ENCODE measurements around the gene RAD51B. TPM values are rescaled to one million over a fixed set of nuclear protein-coding genes. Genes with fewer than 3 reads are reported as not detected.

Gene RAD51B
- total RNA-seq, 1 experiment from 2014 or later: 23.3 TPM

- no peaks in the 10 kb centered on the region for H3K27me3 ChIP-seq (replicated peaks; ENCODE audit: insufficient read depth, low read depth, low read length, poor library complexity)
- CTCF ChIA-PET: no interaction called here
These were observed 888.8 kb downstream of the RAD51B start for GRCh38 chr14:68708343-68708742.

GRCh38 chr14:68709007-68709406 lies 889.4 kb downstream of the RAD51B start:
- CTCF ChIA-PET: interaction anchor here (0.6 kb wide), 1 partner anchor 228 kb away, joined by 4 read pairs; no protein-coding TSS in a partner anchor
- BruUV-seq (replicated peaks): no TSS peak
- POLR2A ChIA-PET (ENCODE audit: low non-redundant PET): no interaction called here
- DNase-seq (ENCODE audit: low spot score): no peak
- no peaks in the 10 kb centered on the region for H3K27me3 ChIP-seq (replicated peaks; ENCODE audit: insufficient read depth, low read depth, low read length, poor library complexity)
- no peak for TF ChIP-seq CTCF (conservative IDR thresholded peaks at IDR 0.05; ENCODE audit: low read depth, low read length)
- no peak for TF ChIP-seq EZH2 (IDR thresholded peaks at IDR 0.05; ENCODE audit: borderline replicate concordance, low read depth, low read length, poor library complexity, severe bottlenecking)
- H3K4me1 ChIP-seq (ENCODE audit: insufficient read depth, low read length, poor library complexity, severe bottlenecking): peaks cover 8% of the 10 kb centered on the region
- H3K9me3 ChIP-seq (ENCODE audit: low read depth, low read length, poor library complexity, severe bottlenecking): no peaks in the 10 kb centered on the region
- H3K36me3 ChIP-seq (ENCODE audit: insufficient read depth, low read length, poor library complexity, severe bottlenecking): no peaks in the 10 kb centered on the region
- no peak overlapping the region for H3K4me3 ChIP-seq (ENCODE audit: low read depth, low read length, poor library complexity, severe bottlenecking)
- intact Hi-C loops (cut with micrococcal nuclease; ENCODE audit: unreplicated experiment): no loop called here
- no peak overlapping the region for H3K27ac ChIP-seq (ENCODE audit: low read depth, low read length, poor library complexity, severe bottlenecking)

More at GRCh38 chr14:68708343-68708742, 888.8 kb downstream of the RAD51B start:
- no peak overlapping the region for H3K27ac ChIP-seq (ENCODE audit: low read depth, low read length, poor library complexity, severe bottlenecking)
- H3K9me3 ChIP-seq (ENCODE audit: low read depth, low read length, poor library complexity, severe bottlenecking): no peaks in the 10 kb centered on the region
- TF ChIP-seq CTCF (conservative IDR thresholded peaks at IDR 0.05; ENCODE audit: low read depth, low read length) (no peak), EZH2 (IDR thresholded peaks at IDR 0.05; ENCODE audit: borderline replicate concordance, low read depth, low read length, poor library complexity, severe bottlenecking) (no peak)
- H3K36me3 ChIP-seq (ENCODE audit: insufficient read depth, low read length, poor library complexity, severe bottlenecking): no peaks in the 10 kb centered on the region
- DNase-seq (ENCODE audit: low spot score): no peak
- POLR2A ChIA-PET (ENCODE audit: low non-redundant PET): no interaction called here
- intact Hi-C loops (cut with micrococcal nuclease; ENCODE audit: unreplicated experiment): no loop called here
- H3K4me1 ChIP-seq (ENCODE audit: insufficient read depth, low read length, poor library complexity, severe bottlenecking): peaks cover 8% of the 10 kb centered on the region
- no peak overlapping the region for H3K4me3 ChIP-seq (ENCODE audit: low read depth, low read length, poor library complexity, severe bottlenecking)
- no TSS peak for BruUV-seq (replicated peaks)

- ChIA-PET POLR2A (ENCODE audit: low non-redundant PET) (no interaction called here), CTCF (no interaction called here)
- Histone ChIP-seq H3K36me3 (ENCODE audit: insufficient read depth, low read length, poor library complexity, severe bottlenecking) (no peaks in the 10 kb centered on the region), H3K27me3 (replicated peaks; ENCODE audit: insufficient read depth, low read depth, low read length, poor library complexity) (no peaks in the 10 kb centered on the region), H3K4me1 (ENCODE audit: insufficient read depth, low read length, poor library complexity, severe bottlenecking) (peaks cover 8% of the 10 kb centered on the region), H3K27ac (ENCODE audit: low read depth, low read length, poor library complexity, severe bottlenecking) (no peak overlapping the region), H3K9me3 (ENCODE audit: low read depth, low read length, poor library complexity, severe bottlenecking) (no peaks in the 10 kb centered on the region), H3K4me3 (ENCODE audit: low read depth, low read length, poor library complexity, severe bottlenecking) (no peak overlapping the region)
- no peak for DNase-seq (ENCODE audit: low spot score)
- no TSS peak for BruUV-seq (replicated peaks)
- intact Hi-C loops (cut with micrococcal nuclease; ENCODE audit: unreplicated experiment): no loop called here
- TF ChIP-seq CTCF (conservative IDR thresholded peaks at IDR 0.05; ENCODE audit: low read depth, low read length) (no peak), EZH2 (IDR thresholded peaks at IDR 0.05; ENCODE audit: borderline replicate concordance, low read depth, low read length, poor library complexity, severe bottlenecking) (no peak)
These were observed 891.2 kb downstream of the RAD51B start for GRCh38 chr14:68710776-68711175.

All from A673 (cell line).